Nephron (organoid): ENCODE data around the gene GRIA1.

Source experiments
- H3K27ac Mint-ChIP-seq, 3 experiments: 2 replicates each; pipeline ENCODE4 v1.8.0; 2020; ENCODE audit warnings: mixed read lengths in 3 of 3, mild to moderate bottlenecking in 2 of 3, moderate library complexity in 1 of 3
- H3K27me3 Mint-ChIP-seq: 2 replicates; pipeline ENCODE4 v1.8.0; 2021; ENCODE audit warnings: low read depth, mild to moderate bottlenecking, moderate library complexity, mixed read lengths
- H3K36me3 Mint-ChIP-seq: 2 replicates; pipeline ENCODE4 v1.8.0; 2020; ENCODE audit warnings: low read depth, mixed read lengths
- H3K4me1 Mint-ChIP-seq: 2 replicates; pipeline ENCODE4 v1.8.0; 2020; ENCODE audit warnings: mixed read lengths
- H3K4me3 Mint-ChIP-seq, 3 experiments: 2 replicates each; pipeline ENCODE4 v1.8.0; 2020; ENCODE audit warnings: mild to moderate bottlenecking in 3 of 3, mixed read lengths in 3 of 3, moderate library complexity in 2 of 3
- H3K9me3 Mint-ChIP-seq: 2 replicates; pipeline ENCODE4 v1.8.0; 2020; ENCODE audit warnings: mixed read lengths
- CTCF ChIP-seq, 3 experiments: fragments of 200-600 bp; sonication (generic); IDR thresholded peaks; one replicate each; pipeline ENCODE4 v1.5.0; 2021; ENCODE audit warnings: antibody characterized with exemption in 3 of 3; ENCODE audit not compliant: unreplicated experiment in 3 of 3

GRIA1 gene

GRCh38 chr5:153816870-153817269 lies 326.4 kb downstream of the GRIA1 start:
- H3K4me3 Mint-ChIP-seq: no peak overlapping the region
- no peaks in the 10 kb centered on the region for H3K36me3 Mint-ChIP-seq
- no peak overlapping the region for H3K27ac Mint-ChIP-seq
- H3K27me3 Mint-ChIP-seq: peaks cover 4% of the 10 kb centered on the region
- no peak for TF ChIP-seq CTCF (IDR thresholded peaks at IDR 0.05; ENCODE audit: unreplicated experiment in 3 of 3)
- no peaks in the 10 kb centered on the region for H3K4me1 Mint-ChIP-seq
- no peaks in the 10 kb centered on the region for H3K9me3 Mint-ChIP-seq

GRCh38 chr5:153818626-153819025 lies 328.2 kb downstream of the GRIA1 start:
- Mint-ChIP-seq H3K9me3 (no peaks in the 10 kb centered on the region), H3K36me3 (no peaks in the 10 kb centered on the region), H3K4me1 (no peaks in the 10 kb centered on the region), H3K27me3 (peaks cover 4% of the 10 kb centered on the region), H3K27ac (no peak overlapping the region), H3K4me3 (no peak overlapping the region)
- no peak for TF ChIP-seq CTCF (IDR thresholded peaks at IDR 0.05; ENCODE audit: unreplicated experiment in 3 of 3)

GRCh38 chr5:153823036-153823435 lies 332.6 kb downstream of the GRIA1 start:
- no peak for TF ChIP-seq CTCF (IDR thresholded peaks at IDR 0.05; ENCODE audit: unreplicated experiment in 3 of 3)
- Mint-ChIP-seq H3K4me3 (no peak overlapping the region), H3K9me3 (no peaks in the 10 kb centered on the region), H3K4me1 (no peaks in the 10 kb centered on the region), H3K27ac (no peak overlapping the region), H3K36me3 (no peaks in the 10 kb centered on the region), H3K27me3 (peaks cover 9% of the 10 kb centered on the region)

GRCh38 chr5:153824909-153825308 lies 334.4 kb downstream of the GRIA1 start:
- peaks cover 9% of the 10 kb centered on the region for H3K27me3 Mint-ChIP-seq
- no peak overlapping the region for H3K27ac Mint-ChIP-seq
- no peaks in the 10 kb centered on the region for H3K36me3 Mint-ChIP-seq
- H3K4me1 Mint-ChIP-seq: no peaks in the 10 kb centered on the region
- no peak for TF ChIP-seq CTCF (IDR thresholded peaks at IDR 0.05; ENCODE audit: unreplicated experiment in 3 of 3)
- H3K9me3 Mint-ChIP-seq: no peaks in the 10 kb centered on the region
- no peak overlapping the region for H3K4me3 Mint-ChIP-seq

GRCh38 chr5:153827397-153827796 lies 336.9 kb downstream of the GRIA1 start:
- Mint-ChIP-seq H3K9me3 (no peaks in the 10 kb centered on the region), H3K27ac (no peak overlapping the region), H3K27me3 (peaks cover 5% of the 10 kb centered on the region), H3K4me3 (no peak overlapping the region), H3K36me3 (no peaks in the 10 kb centered on the region), H3K4me1 (no peaks in the 10 kb centered on the region)
- no peak for TF ChIP-seq CTCF (IDR thresholded peaks at IDR 0.05; ENCODE audit: unreplicated experiment in 3 of 3)

- H3K27me3 Mint-ChIP-seq: peaks cover 9% of the 10 kb centered on the region
- H3K4me3 Mint-ChIP-seq: no peak overlapping the region
- TF ChIP-seq CTCF (IDR thresholded peaks at IDR 0.05; ENCODE audit: unreplicated experiment in 3 of 3): no peak
- H3K4me1 Mint-ChIP-seq: no peaks in the 10 kb centered on the region
- no peak overlapping the region for H3K27ac Mint-ChIP-seq
- H3K9me3 Mint-ChIP-seq: no peaks in the 10 kb centered on the region
- no peaks in the 10 kb centered on the region for H3K36me3 Mint-ChIP-seq
Observed at GRCh38 chr5:153829510-153830065, 339.1 kb downstream of the GRIA1 start.
